CD4-positive, alpha-beta T cell treated with Interleukin-21 for 1 hour (primary cell): ENCODE results near the gene H2AZ2.
"Not testable (repeated sequence)": the region's sequence is repeated elsewhere in the genome, so short reads cannot be mapped to it uniquely, and the experiment has no call there.

Experiments used
- DNase-seq: peaks from one replicate; pipeline ENCODE4 v3.0.0-alpha.2; 2020

H2AZ2 gene

GRCh38 chr7:44847920-44848634 is at the start of gene H2AZ2:
Gene H2AZ2, minus strand, starts transcription at chr7:44848087. Its CDS starts 116 bp downstream, at chr7:44847971.
- peak; percentile 100 for DNase-seq

GRCh38 chr7:44897309-44897708 is 49.4 kb upstream of the H2AZ2 start:
- DNase-seq, result no peak

GRCh38 chr7:44894888-44895580 is 47.1 kb upstream of the H2AZ2 start:
- DNase-seq, result no peak

- no peak for DNase-seq
These were observed 45.9 kb upstream of the H2AZ2 start for GRCh38 chr7:44893710-44894234.

DNA sequence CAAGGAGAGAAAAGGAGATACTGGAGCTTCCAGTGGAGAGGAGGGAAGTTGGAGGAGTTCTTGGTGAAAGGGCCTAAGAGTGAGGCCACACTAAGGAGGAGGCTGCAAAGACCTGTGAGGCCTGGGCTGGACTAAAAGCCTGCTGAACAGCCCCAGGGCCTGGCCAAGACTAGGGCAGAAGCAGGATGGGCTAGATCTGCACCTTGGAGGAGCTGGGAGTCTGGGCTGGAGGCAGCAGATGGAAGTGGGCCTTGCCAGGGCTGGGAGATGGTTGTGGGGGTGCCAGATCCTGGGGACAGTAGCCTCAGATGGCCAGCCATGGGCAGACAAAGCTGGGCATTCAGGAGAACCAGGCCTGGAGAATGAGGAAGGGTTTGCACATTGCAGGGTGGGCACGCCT is 43.9 kb upstream of the H2AZ2 start:
- DNase-seq, result no peak

- peak; percentile 67 for DNase-seq
These were observed 43.5 kb upstream of the H2AZ2 start for GRCh38 chr7:44891372-44891771.

GRCh38 chr7:44889086-44889781 is 41.3 kb upstream of the H2AZ2 start:
- DNase-seq, result no peak

- no peak for DNase-seq
These were observed 39.4 kb upstream of the H2AZ2 start for GRCh38 chr7:44887293-44887692.

GRCh38 chr7:44885394-44886317 is 37.8 kb upstream of the H2AZ2 start, which contains the start of gene PURB:
Gene PURB, minus strand, starts transcription at chr7:44885530. Its CDS starts 182 bp downstream, at chr7:44885348.
- peak; percentile 97 for DNase-seq

DNA sequence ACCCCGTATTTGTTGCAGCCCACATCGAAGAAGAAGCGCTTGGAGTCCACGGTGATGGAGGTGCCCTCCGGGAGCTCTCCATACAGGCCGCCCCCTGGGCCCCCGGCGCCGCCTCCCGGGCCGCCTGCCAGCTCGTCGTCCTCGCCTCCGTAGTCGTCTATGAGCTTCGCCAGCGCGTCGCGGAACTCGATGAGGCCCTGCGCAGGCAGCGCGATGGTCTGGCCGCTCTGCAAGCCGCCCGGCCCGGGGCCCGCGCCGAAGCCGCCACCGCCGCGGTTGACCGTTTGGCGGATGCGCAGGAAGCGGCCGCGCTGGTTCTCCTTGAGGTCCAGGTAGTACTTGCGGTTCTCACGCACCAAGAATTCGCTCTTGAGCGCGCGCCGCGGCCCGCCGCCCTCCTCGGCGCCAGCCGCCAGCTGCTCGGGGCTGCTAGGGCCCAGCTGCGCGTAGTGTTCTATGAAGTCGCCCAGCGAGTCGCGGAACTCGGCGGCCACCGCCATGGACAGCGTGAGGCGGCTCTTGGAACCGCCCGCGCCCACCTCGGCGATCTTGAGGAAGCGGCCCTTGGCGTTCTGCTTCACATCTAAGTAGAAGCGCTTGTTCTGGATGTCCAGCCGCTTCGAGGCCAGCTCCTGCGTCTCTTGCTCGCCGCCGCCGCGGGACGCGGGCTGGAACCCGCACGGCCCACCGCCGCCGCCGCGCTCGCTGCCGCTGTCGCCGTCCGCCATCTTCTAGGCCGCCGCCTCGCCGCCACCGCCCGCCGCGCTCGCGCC is 36.9 kb upstream of the H2AZ2 start:
- peak; percentile 56 for DNase-seq

GRCh38 chr7:44883961-44884620 is 36.2 kb upstream of the H2AZ2 start:
- DNase-seq, result no peak

GRCh38 chr7:44882899-44883298 is 35.0 kb upstream of the H2AZ2 start:
- no peak for DNase-seq

- no peak for DNase-seq
These were observed 33.7 kb upstream of the H2AZ2 start for GRCh38 chr7:44881610-44882009.

DNA sequence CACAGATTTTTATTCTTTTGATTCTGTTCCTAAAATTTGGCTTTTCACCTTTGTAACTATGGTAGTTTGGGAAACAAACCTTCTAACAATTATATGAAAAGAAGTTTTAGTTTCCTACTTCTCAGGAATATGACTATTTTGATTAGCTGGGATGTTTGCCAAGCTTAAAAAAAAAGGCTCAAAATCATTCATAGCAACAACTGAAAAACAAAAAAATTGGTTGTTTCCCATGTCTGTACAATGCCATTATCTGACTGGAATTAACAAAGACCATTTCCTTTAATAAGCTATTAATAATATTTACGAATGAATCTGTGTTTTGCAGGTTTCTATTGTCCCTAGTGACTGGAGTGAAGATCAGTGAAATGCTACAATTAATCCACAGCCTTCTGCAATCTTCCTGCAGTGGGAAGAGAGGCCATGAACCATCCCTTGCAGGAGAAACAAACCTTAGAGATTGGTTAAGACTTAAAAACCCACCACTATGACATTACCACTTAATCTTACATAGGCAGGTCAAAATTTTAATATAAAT is 33.2 kb upstream of the H2AZ2 start:
- no peak for DNase-seq

GRCh38 chr7:44880317-44881018 is 32.6 kb upstream of the H2AZ2 start:
- no peak for DNase-seq

- DNase-seq, result no peak
These were observed 28.5 kb upstream of the H2AZ2 start for GRCh38 chr7:44876393-44876792.

GRCh38 chr7:44875241-44875640 is 27.4 kb upstream of the H2AZ2 start:
- no peak for DNase-seq

- no peak for DNase-seq
These were observed 24.9 kb upstream of the H2AZ2 start for GRCh38 chr7:44872787-44873186.

DNA sequence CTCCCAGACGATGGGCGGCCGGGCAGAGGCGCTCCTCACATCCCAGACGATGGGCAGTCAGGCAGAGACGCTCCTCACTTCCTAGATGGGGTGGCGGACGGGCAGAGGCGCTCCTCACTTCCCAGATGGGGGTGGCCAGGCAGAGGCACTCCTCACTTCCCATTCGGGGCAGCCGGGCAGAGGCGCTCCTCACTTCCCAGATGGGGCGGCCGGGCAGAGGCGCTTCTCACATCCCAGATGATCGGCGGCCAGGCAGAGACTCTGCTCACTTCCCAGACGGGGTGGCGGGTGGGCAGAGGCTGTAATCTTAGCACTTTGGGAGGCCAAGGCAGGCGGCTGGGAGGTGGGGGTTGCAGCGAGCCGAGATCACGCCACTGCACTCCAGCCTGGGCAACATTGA is 24.0 kb upstream of the H2AZ2 start:
- not testable (repeated sequence) for DNase-seq

DNA sequence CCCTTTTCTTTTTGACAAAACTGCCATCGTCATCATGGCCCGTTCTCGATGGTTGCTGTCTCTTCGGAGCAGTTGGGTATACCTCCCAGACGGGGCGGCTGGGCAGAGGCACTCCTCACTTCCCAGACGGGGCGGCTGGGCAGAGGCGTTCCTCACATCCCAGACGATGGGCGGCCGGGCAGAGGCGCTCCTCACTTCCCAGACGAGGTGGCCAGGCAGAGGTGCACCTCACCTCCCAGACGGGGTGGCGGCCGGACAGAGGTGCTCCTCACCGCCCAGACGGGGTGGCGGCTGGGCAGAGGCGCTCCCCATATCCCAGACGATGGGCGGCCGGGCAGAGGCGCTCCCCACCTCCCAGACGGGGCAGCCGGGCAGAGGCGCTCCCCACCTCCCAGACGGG is 22.9 kb upstream of the H2AZ2 start:
- DNase-seq, result not testable (repeated sequence)
